Measurements from ENCODE around the gene DPP4.

DPP4 gene

DNA sequence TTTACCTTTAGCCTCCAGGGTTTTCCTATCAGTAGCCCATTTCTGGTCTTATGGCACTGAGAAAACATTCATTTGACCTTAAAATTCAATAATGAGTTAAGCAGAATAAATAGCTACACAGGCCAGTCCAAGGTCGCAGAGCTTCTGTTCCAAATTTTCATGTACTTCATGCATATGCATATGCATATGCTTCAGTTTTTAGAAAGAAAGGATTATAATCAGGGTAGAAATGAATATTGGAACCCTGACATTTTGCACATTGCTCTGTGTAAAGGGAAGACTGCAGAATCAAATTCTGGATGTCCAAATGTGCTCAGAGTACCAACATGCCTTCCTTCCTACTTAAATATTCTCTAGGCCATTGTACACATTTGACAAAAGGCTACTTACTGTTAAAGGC, 104.9 kb downstream of the DPP4 start:
- in situ Hi-C loops (cut with MboI; ENCODE audit: low sequenced_read_pairs, unreplicated experiment), result no loop called here
- no peak for DNase-seq (ENCODE audit: low spot score)
- TF ChIP-seq CTCF (IDR thresholded peaks at IDR 0.05; ENCODE audit: borderline replicate concordance, control extremely low read depth, extremely low read depth, insufficient read depth, missing control alignments), result no peak

- TF ChIP-seq CTCF (IDR thresholded peaks at IDR 0.05; ENCODE audit: borderline replicate concordance, control extremely low read depth, extremely low read depth, insufficient read depth, missing control alignments), result no peak
- DNase-seq (ENCODE audit: low spot score), result no peak
- in situ Hi-C loops (cut with MboI; ENCODE audit: low sequenced_read_pairs, unreplicated experiment), result no loop called here
Observed at GRCh38 chr2:161965994-161966393, 108.0 kb downstream of the DPP4 start.

DNA sequence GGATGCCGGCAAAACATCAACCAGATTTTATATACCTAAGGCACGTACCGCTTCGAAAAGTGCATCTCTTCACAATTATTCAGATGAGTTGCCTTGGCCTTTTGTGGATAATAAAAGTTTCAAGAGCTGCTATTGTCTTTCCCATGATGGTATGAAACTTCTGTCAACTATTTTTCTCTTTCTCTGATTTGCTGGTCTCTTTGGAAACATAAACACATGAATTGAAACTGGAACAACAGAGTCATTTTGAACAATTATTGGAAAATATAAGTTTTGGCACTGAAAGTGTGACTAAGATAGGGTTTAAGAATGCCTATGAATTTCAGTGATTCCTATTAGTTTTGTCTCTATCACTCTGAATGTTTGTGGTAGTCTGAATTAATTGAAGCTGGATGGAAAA, 109.9 kb downstream of the DPP4 start:
- in situ Hi-C loops (cut with MboI; ENCODE audit: low sequenced_read_pairs, unreplicated experiment), result no loop called here
- DNase-seq (ENCODE audit: low spot score), result no peak
- no peak for TF ChIP-seq CTCF (IDR thresholded peaks at IDR 0.05; ENCODE audit: borderline replicate concordance, control extremely low read depth, extremely low read depth, insufficient read depth, missing control alignments)

- TF ChIP-seq CTCF (IDR thresholded peaks at IDR 0.05; ENCODE audit: borderline replicate concordance, control extremely low read depth, extremely low read depth, insufficient read depth, missing control alignments), result no peak
Observed at GRCh38 chr2:161962160-161962559, 111.9 kb downstream of the DPP4 start.

GRCh38 chr2:161961061-161961460, 113.0 kb downstream of the DPP4 start:
- no peak for TF ChIP-seq CTCF (IDR thresholded peaks at IDR 0.05; ENCODE audit: borderline replicate concordance, control extremely low read depth, extremely low read depth, insufficient read depth, missing control alignments)
- in situ Hi-C loops (cut with MboI; ENCODE audit: low sequenced_read_pairs, unreplicated experiment), result no loop called here
- no peak for DNase-seq (ENCODE audit: low spot score)

More at GRCh38 chr2:161962160-161962559, 111.9 kb downstream of the DPP4 start:
- no peak for DNase-seq (ENCODE audit: low spot score)
- in situ Hi-C loops (cut with MboI; ENCODE audit: low sequenced_read_pairs, unreplicated experiment), result no loop called here

DNA sequence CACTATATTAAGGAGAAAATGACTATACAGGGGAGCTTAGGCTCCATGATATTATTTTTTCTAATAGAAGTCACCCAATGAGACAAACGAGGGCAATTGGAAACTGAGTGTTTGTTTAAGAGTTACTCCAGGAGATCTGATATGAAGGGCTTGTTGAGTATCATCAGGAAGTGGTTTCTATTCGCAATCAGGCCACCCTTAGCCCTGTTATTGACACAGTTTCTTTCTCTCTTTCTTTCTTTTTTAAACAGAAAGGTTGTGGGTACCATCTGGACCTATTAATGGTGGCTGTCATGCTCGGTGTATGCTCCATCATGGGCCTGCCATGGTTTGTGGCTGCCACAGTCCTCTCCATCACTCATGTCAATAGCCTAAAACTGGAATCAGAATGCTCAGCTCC, 117.3 kb downstream of the DPP4 start:
- no peak for TF ChIP-seq CTCF (IDR thresholded peaks at IDR 0.05; ENCODE audit: borderline replicate concordance, control extremely low read depth, extremely low read depth, insufficient read depth, missing control alignments)
- in situ Hi-C loops (cut with MboI; ENCODE audit: low sequenced_read_pairs, unreplicated experiment), result no loop called here
- no peak for DNase-seq (ENCODE audit: low spot score)

- TF ChIP-seq CTCF (IDR thresholded peaks at IDR 0.05; ENCODE audit: borderline replicate concordance, control extremely low read depth, extremely low read depth, insufficient read depth, missing control alignments), result no peak
- in situ Hi-C loops (cut with MboI; ENCODE audit: low sequenced_read_pairs, unreplicated experiment), result no loop called here
Observed at GRCh38 chr2:161955211-161955610, 118.8 kb downstream of the DPP4 start.

More at GRCh38 chr2:161955211-161955610, 118.8 kb downstream of the DPP4 start:
- DNase-seq (ENCODE audit: low spot score), result no peak

Data from GM13976 (cell line).